Mesenchymal stem cell (in vitro differentiated cells and primary cell): ENCODE results near the gene C14orf132.

ENCODE experiments used
- DNase-seq: peaks from one replicate; pipeline ENCODE4 v3.0.0-alpha.2; 2013
- H2AFZ ChIP-seq: one replicate; pipeline ENCODE4 v1.6.1; 2013; ENCODE audit warnings: low read depth, mild to moderate bottlenecking, control low read depth, inconsistent platforms, low read length, moderate library complexity
- H2AK5ac ChIP-seq: 2 replicates; pipeline ENCODE4 v1.6.1; 2013; ENCODE audit warnings: low read length, moderate library complexity, mild to moderate bottlenecking, inconsistent platforms; ENCODE audit not compliant: severe bottlenecking
- H2BK120ac ChIP-seq: one replicate; pipeline ENCODE4 v1.6.1; 2013; ENCODE audit warnings: low read depth, mild to moderate bottlenecking, inconsistent platforms, low read length, moderate library complexity
- H2BK12ac ChIP-seq, 2 experiments: one replicate each; pipeline ENCODE4 v1.6.1; 2013; ENCODE audit warnings: inconsistent platforms in 2 of 2, low read length in 2 of 2, mild to moderate bottlenecking in 2 of 2, moderate library complexity in 2 of 2, control low read depth in 1 of 2
- H2BK15ac ChIP-seq: one replicate; pipeline ENCODE4 v1.6.1; 2013; ENCODE audit warnings: mild to moderate bottlenecking, low read depth, inconsistent platforms; ENCODE audit not compliant: poor library complexity, severe bottlenecking
- H2BK5ac ChIP-seq: 2 replicates; pipeline ENCODE4 v1.6.1; 2013; ENCODE audit warnings: low read depth, mild to moderate bottlenecking, low read length, control low read depth, inconsistent platforms; ENCODE audit not compliant: poor library complexity, severe bottlenecking
- H3K14ac ChIP-seq, 2 experiments: one replicate each; pipeline ENCODE4 v1.6.1; 2013; ENCODE audit warnings: inconsistent platforms in 2 of 2, low read length in 2 of 2, control low read depth in 1 of 2, mild to moderate bottlenecking in 1 of 2, moderate library complexity in 1 of 2
- H3K18ac ChIP-seq, 2 experiments: one replicate each; pipeline ENCODE4 v1.6.1; 2013; ENCODE audit warnings: inconsistent platforms in 2 of 2, low read length in 2 of 2, control low read depth in 1 of 2, low read depth in 1 of 2, mild to moderate bottlenecking in 1 of 2
- H3K23ac ChIP-seq, 2 experiments: one replicate each; pipeline ENCODE4 v1.6.1; 2013; ENCODE audit warnings: inconsistent platforms in 2 of 2, low read length in 2 of 2, mild to moderate bottlenecking in 2 of 2, moderate library complexity in 2 of 2, control low read depth in 1 of 2
- H3K27ac ChIP-seq: 2 replicates; pipeline ENCODE4 v1.5.1; 2013; ENCODE audit warnings: mild to moderate bottlenecking, moderate library complexity, low read length, control low read depth, inconsistent platforms; ENCODE audit not compliant: poor library complexity, severe bottlenecking
- H3K27me3 ChIP-seq, 2 experiments: 2 replicates each; pipeline versions ENCODE4 v1.6.1 to v1.7.0; 2013; ENCODE audit warnings: low read length in 2 of 2, mild to moderate bottlenecking in 2 of 2, moderate library complexity in 2 of 2, control low read depth in 1 of 2, inconsistent platforms in 1 of 2; ENCODE audit not compliant: control insufficient read depth in 1 of 2, insufficient read depth in 1 of 2
- H3K36me3 ChIP-seq, 2 experiments: 2 replicates each; pipeline versions ENCODE4 v1.6.1 to v1.7.0; 2013; ENCODE audit warnings: low read length in 2 of 2, control low read depth in 1 of 2, inconsistent platforms in 1 of 2, low read depth in 1 of 2, mild to moderate bottlenecking in 1 of 2; ENCODE audit not compliant: insufficient read depth in 2 of 2, control insufficient read depth in 1 of 2
- H3K4ac ChIP-seq, 2 experiments: one replicate each; pipeline ENCODE4 v1.6.1; 2013; ENCODE audit warnings: inconsistent platforms in 2 of 2, low read length in 2 of 2, mild to moderate bottlenecking in 2 of 2, moderate library complexity in 2 of 2, control low read depth in 1 of 2, low read depth in 1 of 2
- H3K4me1 ChIP-seq: 2 replicates; pipeline ENCODE4 v1.6.1; 2013; ENCODE audit warnings: low read depth, low read length, control low read depth; ENCODE audit not compliant: control insufficient read depth, insufficient read depth
- H3K4me2 ChIP-seq: 2 replicates; pipeline ENCODE4 v1.6.1; 2013; ENCODE audit warnings: low read length, mild to moderate bottlenecking, inconsistent platforms; ENCODE audit not compliant: poor library complexity, severe bottlenecking
- H3K4me3 ChIP-seq, 2 experiments: 2 replicates each; pipeline versions ENCODE4 v1.5.1 to v1.7.0; 2013; ENCODE audit warnings: low read length in 2 of 2, mild to moderate bottlenecking in 2 of 2, control low read depth in 1 of 2, low read depth in 1 of 2; ENCODE audit not compliant: insufficient read depth in 1 of 2
- H3K79me1 ChIP-seq: replicated peaks from 2 replicates; pipeline ENCODE4 v1.6.1; 2013; ENCODE audit warnings: mild to moderate bottlenecking, control low read depth, low read length, inconsistent platforms; ENCODE audit not compliant: poor library complexity, severe bottlenecking
- H3K9ac ChIP-seq: 2 replicates; pipeline ENCODE4 v1.7.0; 2013; ENCODE audit warnings: mild to moderate bottlenecking, low read length, moderate library complexity
- H3K9me3 ChIP-seq: 2 replicates; pipeline ENCODE4 v1.7.0; 2013; ENCODE audit warnings: mild to moderate bottlenecking, low read length; ENCODE audit not compliant: control insufficient read depth
- H4K8ac ChIP-seq: one replicate; pipeline ENCODE4 v1.6.1; 2013; ENCODE audit warnings: inconsistent platforms, mild to moderate bottlenecking, low read length, moderate library complexity
- H4K91ac ChIP-seq: one replicate; pipeline ENCODE4 v1.6.1; 2013; ENCODE audit warnings: mild to moderate bottlenecking, low read length, inconsistent platforms
- WGBS: methylation state at CpG from one replicate; pipeline ENCODE4 v1.1.7; 2013; ENCODE audit warnings: mixed read lengths; 5-methylcytosine and 5-hydroxymethylcytosine counted together

Gene C14orf132

GRCh38 chr14:96027431-96028355, 11.5 kb upstream of the C14orf132 start:
- WGBS, result 57% methylated on average over 8 of the region's 8 CpGs
- Histone ChIP-seq H2BK15ac (no peak overlapping the region), H2BK120ac (no peak overlapping the region), H2BK5ac (no peak overlapping the region), H3K27me3 (peaks cover 53 to 66% of the 10 kb centered on the region in 2 experiments), H2BK12ac (no peak overlapping the region), H3K18ac (no peak overlapping the region), H3K9me3 (no peaks in the 10 kb centered on the region), H3K79me1 (no peaks in the 10 kb centered on the region), H3K4me1 (no peaks in the 10 kb centered on the region), H3K4ac (no peak overlapping the region), H3K36me3 (no peaks in the 10 kb centered on the region), H3K9ac (no peak overlapping the region), H3K4me2 (no peak overlapping the region), H4K91ac (no peak overlapping the region), H3K4me3 (no peak overlapping the region), H3K23ac (no peak overlapping the region), H3K27ac (no peak overlapping the region), H2AK5ac (no peak overlapping the region), H3K14ac (no peak overlapping the region), H2AFZ (no peak overlapping the region), H4K8ac (no peak overlapping the region)
- no peak for DNase-seq

GRCh38 chr14:96029089-96029645, 10.0 kb upstream of the C14orf132 start:
- Histone ChIP-seq H2AFZ (no peak overlapping the region), H3K36me3 (no peaks in the 10 kb centered on the region), H3K14ac (no peak overlapping the region), H3K4me2 (no peak overlapping the region), H3K9ac (no peak overlapping the region), H2AK5ac (no peak overlapping the region), H3K9me3 (no peaks in the 10 kb centered on the region), H3K18ac (no peak overlapping the region), H3K4ac (no peak overlapping the region), H4K91ac (no peak overlapping the region), H4K8ac (no peak overlapping the region), H2BK120ac (no peak overlapping the region), H2BK15ac (no peak overlapping the region), H2BK5ac (no peak overlapping the region), H3K23ac (no peak overlapping the region), H3K79me1 (no peaks in the 10 kb centered on the region), H3K4me3 (no peak overlapping the region), H3K27me3 (peaks cover 43 to 58% of the 10 kb centered on the region in 2 experiments), H3K27ac (no peak overlapping the region), H2BK12ac (no peak overlapping the region), H3K4me1 (no peaks in the 10 kb centered on the region)
- DNase-seq, result no peak
- WGBS, result 77% methylated on average over 3 of the region's 4 CpGs

GRCh38 chr14:96030108-96030760, 8.9 kb upstream of the C14orf132 start:
- Histone ChIP-seq H4K91ac (no peak overlapping the region), H3K14ac (no peak overlapping the region), H3K9me3 (no peaks in the 10 kb centered on the region), H2AK5ac (no peak overlapping the region), H2BK120ac (no peak overlapping the region), H3K23ac (no peak overlapping the region), H2BK5ac (no peak overlapping the region), H2BK12ac (no peak overlapping the region), H3K27me3 (peaks cover 34 to 53% of the 10 kb centered on the region in 2 experiments), H2AFZ (no peak overlapping the region), H2BK15ac (no peak overlapping the region), H4K8ac (no peak overlapping the region), H3K4ac (no peak overlapping the region), H3K18ac (no peak overlapping the region), H3K4me3 (no peak overlapping the region), H3K4me2 (no peak overlapping the region), H3K27ac (no peak overlapping the region), H3K4me1 (no peaks in the 10 kb centered on the region), H3K79me1 (no peaks in the 10 kb centered on the region), H3K9ac (no peak overlapping the region), H3K36me3 (no peaks in the 10 kb centered on the region)
- no peak for DNase-seq
- 53% methylated on average over 11 of the region's 11 CpGs for WGBS

- Histone ChIP-seq H3K36me3 (no peaks in the 10 kb centered on the region), H3K9me3 (no peaks in the 10 kb centered on the region), H2BK12ac (no peak overlapping the region), H3K27ac (no peak overlapping the region), H3K23ac (no peak overlapping the region), H2AK5ac (no peak overlapping the region), H3K4me1 (no peaks in the 10 kb centered on the region), H4K91ac (no peak overlapping the region), H3K4ac (no peak overlapping the region), H2AFZ (no peak overlapping the region), H3K9ac (no peak overlapping the region), H2BK5ac (no peak overlapping the region), H3K18ac (no peak overlapping the region), H3K27me3 (peaks cover 22 to 41% of the 10 kb centered on the region in 2 experiments), H2BK15ac (no peak overlapping the region), H3K79me1 (no peaks in the 10 kb centered on the region), H4K8ac (no peak overlapping the region), H3K4me2 (no peak overlapping the region), H3K14ac (no peak overlapping the region), H3K4me3 (no peak overlapping the region), H2BK120ac (no peak overlapping the region)
- WGBS, result 63% methylated on average over 1 of the region's 1 CpG
- no peak for DNase-seq
These were observed 7.5 kb upstream of the C14orf132 start for GRCh38 chr14:96031691-96032090.
